Psoas muscle (tissue), 8 donors: ENCODE data around the gene NR6A1. TPM values are rescaled to one million over a fixed set of nuclear protein-coding genes. Genes with fewer than 3 reads are reported as not detected.

ENCODE experiments used
- ATAC-seq, 4 donors: fragments of 200-7000 bp; cut with Tn5 transposase; one replicate each; pipeline ENCODE4 v1.9.1; 2020; ENCODE audit warnings: moderate library complexity in 3 of 4, mild to moderate bottlenecking in 2 of 4
- DNase-seq, 2 donors: peaks; one replicate each; pipeline ENCODE4 v3.0.0-alpha.2; 2020
- H3K27ac ChIP-seq: fragments of 200-600 bp; one replicate; pipeline ENCODE4 v1.8.0; 2022
- H3K27me3 ChIP-seq, 3 donors: fragments of 200-600 bp in 1 of 3; one replicate each; pipeline versions ENCODE4 v1.6.1 to v1.8.0; 2013 to 2022; ENCODE audit warnings: low read length in 2 of 3, mild to moderate bottlenecking in 2 of 3, moderate library complexity in 1 of 3; ENCODE audit not compliant: insufficient read depth in 3 of 3
- H3K36me3 ChIP-seq, 2 donors: fragments of 200-600 bp in 1 of 2; one replicate each; pipeline versions ENCODE4 v1.6.1 to v1.8.0; 2013 to 2022; ENCODE audit warnings: low read depth in 1 of 2, mild to moderate bottlenecking in 1 of 2, moderate library complexity in 1 of 2; ENCODE audit not compliant: insufficient read depth in 1 of 2
- H3K4me1 ChIP-seq: fragments of 200-600 bp; one replicate; pipeline ENCODE4 v1.8.0; 2022
- H3K4me3 ChIP-seq: fragments of 200-600 bp; one replicate; pipeline ENCODE4 v1.8.0; 2022; ENCODE audit warnings: mild to moderate bottlenecking
- H3K9me3 ChIP-seq: fragments of 200-600 bp; one replicate; pipeline ENCODE4 v1.8.0; 2022
- CTCF ChIP-seq: fragments of 200-600 bp; IDR thresholded peaks from one replicate; pipeline ENCODE4 v1.8.0; 2022; ENCODE audit warnings: antibody characterized with exemption
- WGBS, 3 donors: extraction: QIAGEN DNeasy Blood & Tissue Kit; methylation state at CpG; one replicate each; pipeline versions ENCODE4 v1.1.6 to v1.1.7; 2013; 5-methylcytosine and 5-hydroxymethylcytosine counted together
- intact Hi-C, 2 donors: fragments of 100-400 bp; cut with DNase I; formaldehyde crosslinking; loops; one replicate each; pipeline versions ENCODE4 v1.11.0 to v1.14.2; 2022
- polyA plus RNA-seq, 3 donors: library from polyadenylated mRNA; stranded (reverse); fragments of 200-250 nt; gene quantifications; one replicate each; pipeline ENCODE4 v1.2.3, GENCODE V29; 2013
- total RNA-seq, 4 donors: library from RNA; stranded (reverse); fragmentation: NEBNext Ultra II Directional in 2 of 4; extraction: Animal tissue kit (Norgen Biotek cat#: 25700) in 2 of 4; gene quantifications; one replicate each; pipeline versions ENCODE4 v1.2.1 to v1.2.4, GENCODE V29; 2021 to 2023
- donor health status: healthy with polysubstance abuse.
- donor health status: DM: no; HTN: no; CAD: no; lungs with moderate emphysema.
- donor health status: Bipolar disorder and iron deficiency.
- donor health status: healthy.
- donor health status: DM: yes; HTN: yes; CAD: no.
- donor health status: DM: no; HTN: no; CAD: no.
- donor health status: DM: no; HTN: no; CAD: no.
- donor health status: DM: yes; HTN: yes; CAD: no.

NR6A1 gene
- total and polyA plus RNA-seq, 7 donors, result 0.32 to 2.6 (median 0.70) TPM

GRCh38 chr9:124756011-124756410 lies 15.1 kb downstream of the NR6A1 start:
- no peaks in the 10 kb centered on the region for H3K9me3 ChIP-seq
- no peak for ATAC-seq
- H3K27me3 ChIP-seq, result no peaks in the 10 kb centered on the region
- no peaks in the 10 kb centered on the region for H3K4me1 ChIP-seq
- no peak for DNase-seq
- no peak for TF ChIP-seq CTCF
- intact Hi-C loops, result no loop called here
- H3K4me3 ChIP-seq, result no peak overlapping the region
- WGBS, 3 donors, result 97 to 99% (median 97%) methylated on average over 2 of the region's 2 CpGs
- no peak overlapping the region for H3K27ac ChIP-seq
- H3K36me3 ChIP-seq, result no peaks in the 10 kb centered on the region

- 71 to 73% (median 72%) methylated on average over 3 of the region's 3 CpGs for WGBS, 3 donors
- TF ChIP-seq CTCF, result no peak
- H3K4me3 ChIP-seq, result no peak overlapping the region
- ATAC-seq, result no peak
- H3K27ac ChIP-seq, result no peak overlapping the region
- H3K9me3 ChIP-seq, result no peaks in the 10 kb centered on the region
- no peaks in the 10 kb centered on the region for H3K4me1 ChIP-seq
- H3K36me3 ChIP-seq, result no peaks in the 10 kb centered on the region
- intact Hi-C loops, result no loop called here
- no peak for DNase-seq
- H3K27me3 ChIP-seq, result no peaks in the 10 kb centered on the region
Measured at GRCh38 chr9:124755061-124755460, 16.1 kb downstream of the NR6A1 start.

GRCh38 chr9:124754289-124754688 lies 16.8 kb downstream of the NR6A1 start:
- Histone ChIP-seq H3K27me3 (no peaks in the 10 kb centered on the region), H3K27ac (no peak overlapping the region), H3K9me3 (no peaks in the 10 kb centered on the region), H3K36me3 (no peaks in the 10 kb centered on the region), H3K4me1 (no peaks in the 10 kb centered on the region), H3K4me3 (no peak overlapping the region)
- no peak for DNase-seq
- WGBS, 3 donors, result 56 to 65% (median 61%) methylated on average over 4 of the region's 4 CpGs
- ATAC-seq, result no peak
- intact Hi-C loops, result no loop called here
- no peak for TF ChIP-seq CTCF

- Histone ChIP-seq H3K36me3 (no peaks in the 10 kb centered on the region), H3K4me3 (no peak overlapping the region), H3K27me3 (no peaks in the 10 kb centered on the region), H3K4me1 (no peaks in the 10 kb centered on the region), H3K27ac (no peak overlapping the region), H3K9me3 (no peaks in the 10 kb centered on the region)
- TF ChIP-seq CTCF, result no peak
- ATAC-seq, result no peak
- intact Hi-C loops, result no loop called here
- WGBS, 3 donors, result 84 to 96% (median 95%) methylated on average over 1 of the region's 1 CpG
- no peak for DNase-seq
Measured at GRCh38 chr9:124752967-124753366, 18.1 kb downstream of the NR6A1 start.

GRCh38 chr9:124749781-124750180 lies 21.3 kb downstream of the NR6A1 start:
- H3K4me1 ChIP-seq, result no peaks in the 10 kb centered on the region
- TF ChIP-seq CTCF, result no peak
- 76 to 93% (median 83%) methylated on average over 2 of the region's 2 CpGs for WGBS, 3 donors
- no peak overlapping the region for H3K4me3 ChIP-seq
- DNase-seq (no peak), ATAC-seq (no peak)
- H3K9me3 ChIP-seq, result no peaks in the 10 kb centered on the region
- intact Hi-C loops, result no loop called here
- H3K27ac ChIP-seq, result no peak overlapping the region
- H3K27me3 ChIP-seq, result no peaks in the 10 kb centered on the region
- no peaks in the 10 kb centered on the region for H3K36me3 ChIP-seq
